Measurements from ENCODE around the gene COL27A1. TPM values are rescaled to one million over a fixed set of nuclear protein-coding genes. Genes with fewer than 3 reads are reported as not detected.

Gene COL27A1
- total and polyA plus RNA-seq, 4 donors, result 10.9 to 25.6 (median 17.4) TPM

GRCh38 chr9:114350636-114351401, 195.5 kb downstream of the COL27A1 start:
- H3K9ac ChIP-seq (ENCODE audit: insufficient read depth in 1 of 2, low read length in 2 of 2), result no peak overlapping the region
- no peak overlapping the region for H3K4me3 ChIP-seq
- peaks cover 0 to 7% (median 4%) of the 10 kb centered on the region in 5 donors for H3K4me1 ChIP-seq (ENCODE audit: control insufficient read depth in 5 of 5, insufficient read depth in 5 of 5, low read length in 5 of 5)
- TF ChIP-seq CTCF (IDR thresholded peaks at IDR 0.05; ENCODE audit: control extremely low read depth, extremely low read depth), result no peak
- peak overlapping the region in 1 of 2 donors; percentile 7 for H3K27ac ChIP-seq (ENCODE audit: low read depth in 1 of 2, low read length in 1 of 2)
- peaks cover 3 to 51% (median 42%) of the 10 kb centered on the region in 4 donors for H3K36me3 ChIP-seq (ENCODE audit: control insufficient read depth in 4 of 4, insufficient read depth in 4 of 4, low read length in 4 of 4)
- no peaks in the 10 kb centered on the region for H3K27me3 ChIP-seq (ENCODE audit: control insufficient read depth in 3 of 3, insufficient read depth in 3 of 3, low read length in 2 of 3)
- no peak for DNase-seq
- 90 to 93% methylated on average over 16 of the region's 16 CpGs for WGBS, 2 donors
- H3K9me3 ChIP-seq (ENCODE audit: control insufficient read depth in 4 of 4, insufficient read depth in 3 of 4, low read length in 3 of 4), result no peaks in the 10 kb centered on the region
- no peak for ATAC-seq (ENCODE audit: insufficient read depth, low FRiP score)

DNA sequence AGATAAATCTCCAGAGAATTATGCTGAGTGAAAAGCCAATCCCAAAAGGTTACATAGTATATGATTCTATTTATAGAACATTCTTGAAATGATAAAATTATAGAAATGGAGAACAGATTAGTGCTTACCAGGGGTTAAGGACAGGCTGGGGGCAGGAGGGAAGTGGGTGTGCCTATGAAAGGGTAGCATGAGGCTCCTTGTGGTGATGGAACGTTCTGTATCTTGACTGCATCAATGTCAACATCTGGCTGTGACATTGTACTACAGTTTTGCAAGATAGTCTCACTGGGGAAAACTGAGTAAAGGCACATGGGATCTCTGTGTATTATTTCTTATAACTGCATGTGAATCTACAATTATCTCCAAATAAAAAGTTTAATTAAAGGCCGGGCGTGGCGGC, 196.6 kb downstream of the COL27A1 start:
- no peak overlapping the region for H3K27ac ChIP-seq (ENCODE audit: low read depth in 1 of 2, low read length in 1 of 2)
- DNase-seq (no peak), ATAC-seq (ENCODE audit: insufficient read depth, low FRiP score) (no peak)
- no peaks in the 10 kb centered on the region for H3K27me3 ChIP-seq (ENCODE audit: control insufficient read depth in 3 of 3, insufficient read depth in 3 of 3, low read length in 2 of 3)
- H3K36me3 ChIP-seq (ENCODE audit: control insufficient read depth in 4 of 4, insufficient read depth in 4 of 4, low read length in 4 of 4), result peaks cover 3 to 49% (median 40%) of the 10 kb centered on the region in 4 donors
- no peak overlapping the region for H3K9ac ChIP-seq (ENCODE audit: insufficient read depth in 1 of 2, low read length in 2 of 2)
- H3K9me3 ChIP-seq (ENCODE audit: control insufficient read depth in 4 of 4, insufficient read depth in 3 of 4, low read length in 3 of 4), result no peaks in the 10 kb centered on the region
- WGBS, 2 donors, result 78 to 80% methylated on average over 4 of the region's 4 CpGs
- TF ChIP-seq CTCF (IDR thresholded peaks at IDR 0.05; ENCODE audit: control extremely low read depth, extremely low read depth), result no peak
- H3K4me1 ChIP-seq (ENCODE audit: control insufficient read depth in 5 of 5, insufficient read depth in 5 of 5, low read length in 5 of 5), result peaks cover 0 to 8% (median 4%) of the 10 kb centered on the region in 5 donors
- H3K4me3 ChIP-seq, result no peak overlapping the region

DNA sequence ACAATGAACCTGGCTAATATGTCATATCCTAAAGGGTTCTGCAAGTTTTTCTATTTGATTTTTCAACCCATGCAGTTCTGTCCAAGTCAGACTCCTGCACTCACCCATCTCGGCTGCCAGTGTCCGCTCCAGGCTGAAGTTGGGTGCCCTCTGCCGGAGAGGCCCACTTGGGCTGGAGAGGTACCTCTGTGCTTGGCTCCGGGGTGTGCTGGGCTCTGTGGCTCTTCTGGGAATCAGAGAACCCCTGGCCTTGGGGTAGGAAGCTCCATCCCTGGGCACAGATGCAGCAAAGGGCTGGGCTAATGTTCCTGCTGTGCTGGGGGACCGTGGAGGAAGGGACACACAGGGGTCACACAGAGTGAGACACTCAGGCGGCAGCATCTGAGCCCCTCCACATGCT, 200.5 kb downstream of the COL27A1 start:
- ATAC-seq (ENCODE audit: insufficient read depth, low FRiP score), result no peak
- H3K36me3 ChIP-seq (ENCODE audit: control insufficient read depth in 4 of 4, insufficient read depth in 4 of 4, low read length in 4 of 4), result peaks cover 9 to 49% (median 48%) of the 10 kb centered on the region in 4 donors
- TF ChIP-seq CTCF (IDR thresholded peaks at IDR 0.05; ENCODE audit: control extremely low read depth, extremely low read depth), result no peak
- WGBS, 2 donors, result 96 to 97% methylated on average over 6 of the region's 6 CpGs
- no peak for DNase-seq
- no peak overlapping the region for H3K9ac ChIP-seq (ENCODE audit: insufficient read depth in 1 of 2, low read length in 2 of 2)
- H3K27me3 ChIP-seq (ENCODE audit: control insufficient read depth in 3 of 3, insufficient read depth in 3 of 3, low read length in 2 of 3), result no peaks in the 10 kb centered on the region
- no peaks in the 10 kb centered on the region for H3K9me3 ChIP-seq (ENCODE audit: control insufficient read depth in 4 of 4, insufficient read depth in 3 of 4, low read length in 3 of 4)
- no peak overlapping the region for H3K27ac ChIP-seq (ENCODE audit: low read depth in 1 of 2, low read length in 1 of 2)
- H3K4me1 ChIP-seq (ENCODE audit: control insufficient read depth in 5 of 5, insufficient read depth in 5 of 5, low read length in 5 of 5), result peaks cover 0 to 4% (median 0%) of the 10 kb centered on the region in 5 donors
- no peak overlapping the region for H3K4me3 ChIP-seq

Data from lung (tissue), 12 donors.